Activated CD4-positive, alpha-beta memory T cell treated with anti-CD3 and anti-CD28 coated beads, Interleukin-2, amount 10 ng/mL, durations not matched to agents 7 days and 5 days (primary cell): ENCODE measurements around the gene AXIN1. TPM values are rescaled to one million over a fixed set of nuclear protein-coding genes. Genes with fewer than 3 reads are reported as not detected.

Experiments used
- CTCF ChIA-PET: fragments of 350-600 bp; sonication (Branson Sonifier 250); formaldehyde crosslinking; loops from one replicate; lab custom pipeline; 2021; ENCODE audit warnings: antibody characterized with exemption, inconsistent platforms; lab: Charles Lee
- POLR2A ChIA-PET: fragments of 350-600 bp; sonication (Branson Sonifier 250); formaldehyde crosslinking; loops from one replicate; lab custom pipeline; 2021; ENCODE audit warnings: antibody characterized with exemption; lab: Charles Lee
- DNase-seq: peaks from one replicate; pipeline ENCODE4 v3.0.0-alpha.2; 2020
- H3K27ac Mint-ChIP-seq: one replicate; pipeline ENCODE4 v1.8.0; 2021; ENCODE audit warnings: mild to moderate bottlenecking, mixed read lengths
- H3K27me3 Mint-ChIP-seq: one replicate; pipeline ENCODE4 v1.8.0; 2021; ENCODE audit warnings: mixed read lengths
- H3K36me3 Mint-ChIP-seq: one replicate; pipeline ENCODE4 v1.8.0; 2021; ENCODE audit warnings: low read depth, mixed read lengths
- H3K4me1 Mint-ChIP-seq: one replicate; pipeline ENCODE4 v1.8.0; 2021; ENCODE audit warnings: mixed read lengths
- H3K4me3 Mint-ChIP-seq: one replicate; pipeline ENCODE4 v1.8.0; 2021; ENCODE audit warnings: mild to moderate bottlenecking, mixed read lengths
- H3K9me3 Mint-ChIP-seq: one replicate; pipeline ENCODE4 v1.8.0; 2021; ENCODE audit warnings: mixed read lengths
- total RNA-seq, 2 experiments: library from RNA; stranded (reverse); gene quantifications; one replicate each; pipeline ENCODE4 v1.2.3, GENCODE V29; 2021

The AXIN1 gene
- total RNA-seq, 2 experiments from 2014 or later = 25.4 to 25.7 TPM

DNA sequence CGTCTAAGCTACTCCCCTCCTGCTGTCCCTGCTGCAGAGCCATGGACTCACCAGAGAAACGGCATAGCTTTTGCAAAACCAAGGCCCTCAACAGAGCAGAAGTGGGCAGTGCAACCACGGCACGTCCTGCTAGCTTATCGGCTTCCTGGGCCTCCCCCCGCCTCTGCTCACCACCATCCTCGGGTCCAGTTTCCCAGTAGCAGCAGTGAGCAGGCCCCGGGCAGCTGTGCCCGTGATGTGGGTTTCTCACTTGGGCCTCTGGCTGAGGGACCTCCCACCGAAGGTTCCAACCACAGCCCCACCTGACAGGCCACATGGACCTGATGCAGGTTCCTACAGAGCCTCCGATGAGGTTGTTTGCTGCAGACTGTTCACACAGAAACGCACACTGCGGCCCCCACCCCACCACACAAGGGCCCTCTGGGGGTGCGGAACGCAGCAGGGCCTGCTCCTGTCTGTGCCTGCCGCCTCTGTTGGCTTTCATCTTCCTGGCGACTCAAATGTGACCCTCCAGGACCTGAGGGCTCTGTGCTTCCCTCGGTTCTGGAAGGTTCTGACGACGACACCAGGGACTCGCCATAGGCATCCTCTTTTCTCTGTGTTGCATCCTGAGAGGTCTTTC, 44.7 kb downstream of the AXIN1 start:
- Mint-ChIP-seq H3K36me3 (peaks cover 11% of the 10 kb centered on the region), H3K9me3 (no peaks in the 10 kb centered on the region), H3K4me3 (no peak overlapping the region), H3K27me3 (no peaks in the 10 kb centered on the region), H3K27ac (no peak overlapping the region), H3K4me1 (peaks cover 9% of the 10 kb centered on the region)
- ChIA-PET POLR2A (no interaction called here), CTCF (no interaction called here)
- no peak for DNase-seq

DNA sequence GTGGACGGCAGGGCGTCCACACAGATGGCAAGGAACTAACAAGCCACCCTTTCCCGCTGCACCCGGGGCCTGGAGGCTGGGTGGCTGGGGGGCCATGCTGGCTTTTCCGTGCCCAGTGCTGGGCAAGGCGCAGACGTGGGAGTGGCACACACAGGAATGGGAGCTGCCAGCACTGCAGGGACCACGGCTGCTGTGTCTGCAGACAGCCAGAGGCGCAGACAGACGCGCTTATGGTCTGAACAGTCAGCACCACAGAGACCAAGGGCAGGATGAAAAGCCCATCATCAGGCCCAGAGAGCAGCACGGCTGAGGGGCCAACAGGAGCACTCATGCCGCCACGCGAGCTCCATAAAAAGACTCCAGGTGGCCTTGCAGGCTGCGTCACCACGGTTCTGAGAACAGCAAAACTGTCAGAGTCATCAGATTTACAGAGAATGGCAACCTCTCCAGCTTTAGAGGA, 45.6 kb downstream of the AXIN1 start:
- no peak overlapping the region for H3K27ac Mint-ChIP-seq
- H3K4me3 Mint-ChIP-seq = no peak overlapping the region
- POLR2A ChIA-PET = no interaction called here
- H3K27me3 Mint-ChIP-seq = no peaks in the 10 kb centered on the region
- peaks cover 9% of the 10 kb centered on the region for H3K4me1 Mint-ChIP-seq
- DNase-seq = no peak
- CTCF ChIA-PET = no interaction called here
- H3K9me3 Mint-ChIP-seq = no peaks in the 10 kb centered on the region
- peaks cover 5% of the 10 kb centered on the region for H3K36me3 Mint-ChIP-seq

DNA sequence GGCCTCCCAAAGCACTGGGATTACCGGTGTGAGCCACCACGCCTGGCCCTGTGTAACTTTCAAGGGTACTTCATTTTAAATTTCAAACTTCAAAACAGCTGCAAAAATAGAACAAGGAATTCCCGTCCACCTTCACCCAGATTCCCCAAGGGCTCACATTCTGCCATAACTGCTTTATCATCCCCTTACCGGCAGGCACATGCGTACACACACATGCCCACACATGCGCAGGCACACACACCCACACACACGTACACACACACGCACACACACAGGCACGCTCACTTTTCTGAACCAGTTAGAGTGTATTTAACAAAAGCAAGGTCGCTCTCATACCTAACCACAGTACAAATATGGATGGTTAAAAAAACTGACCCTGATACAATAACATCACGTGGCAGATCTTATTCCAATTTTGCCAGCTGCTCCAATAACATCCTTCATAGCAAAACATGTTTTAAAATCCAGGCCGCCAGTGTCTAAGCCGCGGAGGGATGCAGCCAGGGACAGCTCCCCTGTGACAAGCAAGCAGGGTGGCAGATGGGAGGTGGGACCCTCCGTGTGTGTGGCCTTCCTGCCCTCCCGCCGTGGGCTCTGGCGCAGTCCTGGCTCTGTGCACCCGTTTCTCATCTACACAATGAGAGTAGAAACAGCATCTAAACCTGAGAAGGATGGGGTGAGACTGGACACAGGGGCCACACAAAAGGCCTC, 46.5 kb downstream of the AXIN1 start:
- no peak for DNase-seq
- Mint-ChIP-seq H3K9me3 (no peaks in the 10 kb centered on the region), H3K27ac (no peak overlapping the region), H3K4me3 (no peak overlapping the region), H3K4me1 (peaks cover 9% of the 10 kb centered on the region), H3K36me3 (peaks cover 3% of the 10 kb centered on the region), H3K27me3 (no peaks in the 10 kb centered on the region)
- CTCF ChIA-PET = no interaction called here
- POLR2A ChIA-PET = no interaction called here

DNA sequence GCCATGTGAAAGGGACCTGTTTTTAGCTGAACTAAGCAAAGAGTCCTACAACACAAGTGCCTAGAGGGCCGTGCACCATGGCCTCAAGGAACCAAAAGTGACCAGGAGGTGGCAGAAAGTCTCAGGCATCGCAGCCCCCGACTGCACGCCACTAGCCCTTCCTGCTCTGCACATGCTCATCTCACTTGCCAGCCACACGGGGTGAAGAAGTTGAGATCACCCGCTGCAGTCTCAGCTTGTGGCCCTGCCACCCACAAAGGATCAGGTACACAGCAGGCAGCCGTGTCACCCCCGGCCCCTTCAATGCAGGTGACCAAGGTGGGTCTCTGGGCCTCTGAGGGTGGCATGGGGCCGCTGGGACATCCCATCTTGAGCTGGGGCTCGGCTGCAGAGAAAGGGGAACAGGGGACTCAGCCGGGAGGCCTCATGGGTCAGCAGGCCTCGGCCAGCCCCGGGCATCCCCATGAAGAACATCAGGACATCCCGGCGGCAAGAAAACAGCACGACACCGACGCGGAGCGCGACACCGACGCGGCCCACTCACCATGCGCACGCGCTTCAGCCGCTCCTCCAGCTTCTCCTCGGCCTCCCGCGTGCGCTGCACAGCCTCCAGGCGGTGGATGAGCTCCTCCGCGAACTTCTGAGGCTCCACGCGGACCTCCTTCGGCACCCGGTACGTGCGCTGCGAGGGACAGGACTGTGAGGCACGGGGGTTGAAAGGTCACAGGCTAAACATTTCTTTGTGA, 48.6 kb downstream of the AXIN1 start:
- no peak overlapping the region for H3K4me3 Mint-ChIP-seq
- no peak for DNase-seq
- no peaks in the 10 kb centered on the region for H3K27me3 Mint-ChIP-seq
- no peaks in the 10 kb centered on the region for H3K9me3 Mint-ChIP-seq
- POLR2A ChIA-PET = no interaction called here
- CTCF ChIA-PET = no interaction called here
- H3K4me1 Mint-ChIP-seq = peaks cover 2% of the 10 kb centered on the region
- no peak overlapping the region for H3K27ac Mint-ChIP-seq
- no peaks in the 10 kb centered on the region for H3K36me3 Mint-ChIP-seq

DNA sequence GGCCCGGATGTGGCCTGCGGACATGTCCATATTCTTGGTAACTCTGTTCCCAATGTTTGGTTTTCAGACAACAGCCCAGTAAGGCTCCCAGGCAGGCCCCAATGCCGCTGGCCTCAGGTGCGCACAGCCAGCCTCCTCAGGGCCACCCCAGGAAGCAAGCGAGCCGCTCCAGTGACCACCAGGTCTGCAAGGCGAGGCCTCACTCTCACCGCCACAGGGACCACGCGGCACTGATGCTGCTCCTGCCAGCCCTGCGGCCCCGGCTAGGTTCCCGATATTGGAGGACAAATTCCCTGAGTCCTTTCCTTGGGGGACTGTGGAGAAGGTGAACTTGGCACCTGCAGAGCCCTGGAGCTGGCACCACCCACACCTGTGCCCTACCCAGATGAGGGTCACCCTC, 50.6 kb downstream of the AXIN1 start:
- Mint-ChIP-seq H3K9me3 (no peaks in the 10 kb centered on the region), H3K27ac (no peak overlapping the region), H3K4me1 (no peaks in the 10 kb centered on the region), H3K4me3 (no peak overlapping the region), H3K27me3 (no peaks in the 10 kb centered on the region), H3K36me3 (no peaks in the 10 kb centered on the region)
- no peak for DNase-seq
- ChIA-PET CTCF (no interaction called here), POLR2A (no interaction called here)

DNA sequence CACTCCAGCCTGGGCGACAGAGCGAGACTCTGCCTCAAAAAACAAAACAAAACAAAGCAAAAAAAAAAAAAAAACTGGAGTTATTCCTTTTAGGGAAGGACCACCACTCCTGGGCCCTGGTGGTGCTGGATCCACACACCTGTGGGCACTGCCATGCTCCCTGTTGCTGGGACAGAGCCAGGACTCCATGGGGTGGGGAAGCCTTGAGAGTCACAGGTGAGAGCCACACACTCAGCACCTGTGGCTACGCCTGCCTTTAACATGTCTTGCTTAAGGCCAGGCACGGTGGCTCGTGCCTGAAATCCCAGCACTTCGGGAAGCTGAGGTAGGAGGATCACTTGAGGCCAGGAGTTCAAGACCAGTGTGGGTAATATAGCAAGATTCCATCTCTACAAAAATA, 51.3 kb downstream of the AXIN1 start:
- CTCF ChIA-PET = interaction anchor here (0.7 kb wide), 1 partner anchor 60 kb away, joined by 3 read pairs; no protein-coding TSS in a partner anchor
- H3K27me3 Mint-ChIP-seq = no peaks in the 10 kb centered on the region

DNA sequence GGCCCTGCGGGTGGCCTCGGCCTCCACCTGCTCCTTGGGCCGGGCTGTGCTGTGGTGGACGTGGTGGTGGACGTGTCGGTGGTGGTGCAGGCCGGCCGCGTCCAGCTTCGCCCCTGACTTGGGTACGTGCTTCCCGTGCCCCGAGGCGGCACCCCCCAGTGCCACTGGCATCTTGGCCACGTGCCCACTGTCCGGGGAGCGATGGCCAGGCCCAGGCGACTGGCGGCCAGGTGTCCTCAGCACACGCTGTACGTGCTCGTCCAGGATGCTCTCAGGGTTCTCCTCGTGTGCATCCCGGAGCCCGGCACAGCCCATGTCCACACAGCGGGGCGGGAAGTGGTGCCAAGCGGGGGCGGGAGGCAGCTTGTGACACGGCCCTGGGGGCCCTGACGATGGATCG, 54.7 kb downstream of the AXIN1 start:
- H3K36me3 Mint-ChIP-seq = no peaks in the 10 kb centered on the region
- no peaks in the 10 kb centered on the region for H3K4me1 Mint-ChIP-seq
- no peaks in the 10 kb centered on the region for H3K27me3 Mint-ChIP-seq
- H3K9me3 Mint-ChIP-seq = no peaks in the 10 kb centered on the region
- H3K27ac Mint-ChIP-seq = no peak overlapping the region
- DNase-seq = no peak
- ChIA-PET CTCF (no interaction called here), POLR2A (no interaction called here)
- H3K4me3 Mint-ChIP-seq = no peak overlapping the region

More for the DNA sequence above, 51.3 kb downstream of the AXIN1 start:
- Mint-ChIP-seq H3K4me3 (no peak overlapping the region), H3K27ac (no peak overlapping the region), H3K4me1 (no peaks in the 10 kb centered on the region), H3K9me3 (no peaks in the 10 kb centered on the region), H3K36me3 (no peaks in the 10 kb centered on the region)
- no peak for DNase-seq
- POLR2A ChIA-PET = no interaction called here

DNA sequence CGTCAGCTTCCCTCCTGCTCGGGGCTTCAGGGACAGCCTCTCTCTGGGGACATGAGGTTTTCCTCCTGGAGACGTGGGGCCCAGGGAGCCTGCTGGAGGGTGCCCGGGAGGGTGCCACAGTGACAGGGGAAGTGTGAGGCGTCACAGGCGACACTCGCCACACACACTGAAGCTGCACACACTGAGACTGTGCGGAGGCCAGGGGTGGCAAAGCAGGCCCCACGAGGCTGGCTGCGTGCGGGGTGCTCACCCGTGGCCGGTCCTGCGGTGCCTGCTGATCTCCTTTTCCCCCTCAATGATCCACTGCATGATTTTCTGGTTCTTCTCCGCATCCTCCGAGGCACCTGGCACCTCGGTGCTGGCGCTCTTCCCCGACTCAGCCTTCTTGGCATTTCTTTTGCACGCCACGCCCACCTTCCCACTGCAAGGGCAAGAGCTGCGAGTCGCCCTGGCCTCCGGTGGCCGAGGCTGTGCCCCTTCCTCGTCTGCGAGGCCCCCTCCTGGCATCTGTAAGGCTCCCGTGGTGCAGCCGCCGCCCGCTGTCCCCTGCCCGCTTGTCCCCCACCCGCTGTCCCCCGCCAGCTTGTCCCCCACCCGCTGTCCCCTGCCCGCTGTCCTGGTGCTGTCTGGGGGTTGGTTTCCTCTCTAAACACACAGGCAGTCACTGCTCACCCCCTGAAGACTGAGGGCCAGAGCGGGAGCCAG, 55.6 kb downstream of the AXIN1 start:
- Mint-ChIP-seq H3K27me3 (no peaks in the 10 kb centered on the region), H3K27ac (no peak overlapping the region), H3K36me3 (peaks cover 2% of the 10 kb centered on the region), H3K4me3 (no peak overlapping the region), H3K9me3 (no peaks in the 10 kb centered on the region), H3K4me1 (no peaks in the 10 kb centered on the region)
- DNase-seq = no peak
- CTCF ChIA-PET = no interaction called here
- POLR2A ChIA-PET = no interaction called here

DNA sequence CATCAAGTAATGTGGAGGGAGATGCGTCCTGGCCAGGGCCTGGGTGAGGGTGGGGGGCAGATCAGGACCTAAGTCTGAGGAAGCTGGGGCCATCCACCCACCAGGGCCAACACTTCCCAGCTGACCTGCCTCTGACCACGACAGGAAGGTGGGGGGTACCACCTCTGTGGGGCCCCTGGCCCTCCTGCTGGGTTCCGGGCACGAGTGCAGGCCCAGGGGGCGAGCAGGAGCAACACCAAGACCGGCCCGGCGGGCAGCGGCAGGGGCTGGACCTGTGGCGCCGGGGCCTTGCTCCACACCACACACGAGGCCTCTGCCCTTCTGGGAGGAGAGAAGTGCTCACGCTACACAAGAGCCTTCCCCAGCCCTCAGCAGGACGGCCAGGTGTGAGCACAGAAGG, 56.2 kb downstream of the AXIN1 start:
- H3K36me3 Mint-ChIP-seq = peaks cover 2% of the 10 kb centered on the region
- no peaks in the 10 kb centered on the region for H3K9me3 Mint-ChIP-seq
- DNase-seq = no peak
- no peak overlapping the region for H3K27ac Mint-ChIP-seq
- H3K27me3 Mint-ChIP-seq = no peaks in the 10 kb centered on the region
- ChIA-PET CTCF (no interaction called here), POLR2A (no interaction called here)
- no peak overlapping the region for H3K4me3 Mint-ChIP-seq
- H3K4me1 Mint-ChIP-seq = no peaks in the 10 kb centered on the region

DNA sequence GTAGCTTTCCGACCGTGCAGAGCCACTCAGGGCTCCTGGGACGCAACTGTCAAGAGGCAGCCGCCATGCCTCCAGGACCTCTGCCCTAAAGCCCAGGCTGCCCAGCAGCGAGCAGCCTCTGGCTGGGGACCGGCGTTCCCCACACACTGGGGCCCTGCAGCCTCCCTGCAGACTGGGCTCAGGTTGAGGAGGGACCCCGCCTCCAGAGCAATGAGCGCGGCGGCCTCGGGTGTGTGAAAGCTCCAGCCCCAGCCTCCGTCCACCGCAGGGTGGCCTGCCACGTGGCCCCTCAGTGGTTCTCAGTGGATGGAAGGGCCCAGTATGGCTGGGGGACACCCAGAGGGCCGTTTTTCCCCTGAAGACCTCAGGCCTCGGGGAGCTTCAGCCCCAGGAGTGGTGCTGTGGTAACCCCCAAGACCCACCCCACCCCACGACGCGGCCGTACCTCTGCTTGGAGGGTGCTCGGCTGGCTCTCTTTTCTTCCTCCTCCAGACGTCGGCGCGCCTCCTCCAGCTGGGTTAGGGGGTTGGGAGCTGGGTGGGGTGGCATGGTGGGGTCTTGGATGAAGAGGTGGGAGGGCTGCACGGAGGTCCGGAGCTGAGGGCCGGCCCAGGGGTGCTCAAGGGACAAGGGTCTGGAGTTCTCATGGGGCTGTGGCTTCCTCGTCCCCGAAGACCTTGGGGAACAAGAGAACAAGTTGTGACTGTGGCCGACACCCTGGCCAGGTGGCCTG, 59.3 kb downstream of the AXIN1 start:
- Mint-ChIP-seq H3K4me3 (no peak overlapping the region), H3K27me3 (no peaks in the 10 kb centered on the region), H3K4me1 (no peaks in the 10 kb centered on the region), H3K36me3 (peaks cover 2% of the 10 kb centered on the region), H3K27ac (no peak overlapping the region), H3K9me3 (no peaks in the 10 kb centered on the region)
- no peak for DNase-seq
- ChIA-PET POLR2A (no interaction called here), CTCF (no interaction called here)

DNA sequence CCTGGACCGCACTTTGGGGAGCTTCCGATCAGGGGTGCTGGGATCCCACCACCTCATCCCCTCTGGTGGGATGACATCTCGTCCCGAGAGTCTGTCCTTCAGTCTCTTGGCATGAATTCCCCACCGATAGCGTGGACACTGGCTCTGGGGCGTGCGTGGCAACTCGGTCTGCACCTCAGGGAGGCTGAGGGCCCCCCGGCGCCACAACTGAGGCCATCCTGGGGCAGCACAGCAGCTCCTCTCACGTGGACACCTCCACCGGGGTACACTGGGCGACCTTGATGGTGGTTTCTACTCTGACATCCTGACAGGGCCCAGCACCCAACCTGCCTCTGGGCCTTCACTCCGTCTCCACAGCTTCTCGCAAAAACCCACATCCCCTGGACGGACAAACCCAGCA, 61.0 kb downstream of the AXIN1 start:
- Mint-ChIP-seq H3K4me1 (no peaks in the 10 kb centered on the region), H3K27ac (no peak overlapping the region), H3K9me3 (no peaks in the 10 kb centered on the region), H3K4me3 (no peak overlapping the region), H3K36me3 (peaks cover 6% of the 10 kb centered on the region), H3K27me3 (no peaks in the 10 kb centered on the region)
- POLR2A ChIA-PET = no interaction called here
- CTCF ChIA-PET = no interaction called here
- no peak for DNase-seq

DNA sequence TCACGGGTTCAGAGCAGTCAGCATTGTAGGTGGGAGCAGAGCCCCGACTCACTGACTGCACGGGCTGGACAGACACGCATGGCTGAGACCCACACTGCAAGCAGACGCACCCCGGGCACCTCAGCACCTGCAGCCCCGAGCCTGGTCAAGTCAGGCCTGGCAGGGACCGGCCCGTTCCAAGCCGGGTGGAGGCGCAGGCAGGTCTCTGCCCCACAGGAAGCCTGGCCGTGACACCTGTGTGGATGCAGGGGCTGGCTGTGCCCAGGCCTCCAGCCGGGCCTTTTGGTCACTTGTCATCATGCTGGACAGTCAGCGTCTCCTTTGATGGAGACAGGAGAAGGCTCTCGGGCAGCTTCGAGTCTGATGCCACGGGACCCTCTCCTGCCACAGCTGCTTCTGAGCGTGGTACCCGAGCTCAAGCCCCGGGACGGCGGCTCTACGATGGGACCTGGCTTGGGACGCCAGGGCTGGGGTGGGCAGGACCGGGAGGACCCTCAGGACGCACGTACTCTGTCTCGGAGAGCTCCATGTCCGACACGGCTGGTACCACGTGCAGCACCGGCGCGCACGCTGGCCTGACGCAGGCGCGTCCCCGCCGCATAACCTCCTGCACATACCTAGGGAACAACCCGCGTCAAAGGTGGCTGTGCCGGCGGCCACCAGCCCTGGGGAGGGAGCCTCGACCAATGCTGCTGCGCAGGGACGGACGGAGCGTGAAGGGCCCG, 61.7 kb downstream of the AXIN1 start:
- H3K36me3 Mint-ChIP-seq = peaks cover 6% of the 10 kb centered on the region
- H3K4me1 Mint-ChIP-seq = no peaks in the 10 kb centered on the region
- H3K4me3 Mint-ChIP-seq = no peak overlapping the region
- no peak overlapping the region for H3K27ac Mint-ChIP-seq
- ChIA-PET CTCF (interaction anchor here (0.5 kb wide), 1 partner anchor 74 kb away, joined by 3 read pairs; no protein-coding TSS in a partner anchor), POLR2A (no interaction called here)
- no peaks in the 10 kb centered on the region for H3K27me3 Mint-ChIP-seq
- H3K9me3 Mint-ChIP-seq = no peaks in the 10 kb centered on the region
- DNase-seq = no peak
